GM08714 (cell line): Measurements from ENCODE around the gene CELF5.

Experiments
- H3K4me3 ChIP-seq: fragments of 200-500 bp; sonication (Bioruptor generic); 2 replicates; pipeline ENCODE4 v1.5.1; 2014; ENCODE audit warnings: mild to moderate bottlenecking, low read length, inconsistent platforms
- ZNF274 ChIP-seq: IDR thresholded peaks from 2 replicates; pipeline ENCODE4 v1.6.1; 2012; ENCODE audit warnings: mild to moderate bottlenecking, low read depth, low read length

CELF5 gene

DNA sequence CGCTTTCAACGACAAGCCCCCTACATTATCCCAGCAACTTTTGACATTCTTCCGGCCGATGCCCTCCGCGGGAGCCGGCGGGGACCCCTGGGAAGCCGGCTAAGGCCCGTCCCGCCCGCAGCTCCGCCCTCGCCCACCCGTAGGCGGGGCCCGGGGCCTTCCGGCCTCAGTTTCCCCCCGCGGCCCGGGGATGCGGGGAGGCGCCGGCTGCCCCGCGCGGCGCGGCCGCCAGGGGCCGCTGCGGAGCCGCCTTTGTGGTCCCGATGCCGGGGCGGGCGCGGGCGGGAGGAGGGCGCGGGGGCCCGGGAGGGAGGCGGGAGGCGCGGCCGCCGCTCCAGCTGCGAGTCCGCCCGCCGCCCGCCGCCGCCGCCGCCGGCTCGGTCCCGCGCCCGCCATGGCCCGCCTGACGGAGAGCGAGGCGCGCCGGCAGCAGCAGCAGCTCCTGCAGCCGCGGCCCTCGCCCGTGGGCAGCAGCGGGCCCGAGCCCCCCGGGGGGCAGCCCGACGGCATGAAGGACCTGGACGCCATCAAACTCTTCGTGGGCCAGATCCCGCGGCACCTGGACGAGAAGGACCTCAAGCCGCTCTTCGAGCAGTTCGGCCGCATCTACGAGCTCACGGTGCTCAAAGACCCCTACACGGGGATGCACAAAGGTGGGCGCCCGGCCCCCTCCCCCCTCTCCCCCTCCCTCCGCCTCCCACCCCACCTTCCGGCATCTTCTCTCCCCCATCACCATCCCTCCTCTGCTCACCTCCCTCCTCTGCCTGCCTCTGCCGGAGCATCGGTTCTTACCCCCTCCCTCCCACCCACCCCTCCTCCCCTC, at the start of gene CELF5:
Gene CELF5 (plus strand): TSS at position 316 of the 823 bp plus-strand sequence. CDS start 79 bp downstream, at position 395.
- no peak within 1 kb of the TSS for H3K4me3 ChIP-seq

DNA sequence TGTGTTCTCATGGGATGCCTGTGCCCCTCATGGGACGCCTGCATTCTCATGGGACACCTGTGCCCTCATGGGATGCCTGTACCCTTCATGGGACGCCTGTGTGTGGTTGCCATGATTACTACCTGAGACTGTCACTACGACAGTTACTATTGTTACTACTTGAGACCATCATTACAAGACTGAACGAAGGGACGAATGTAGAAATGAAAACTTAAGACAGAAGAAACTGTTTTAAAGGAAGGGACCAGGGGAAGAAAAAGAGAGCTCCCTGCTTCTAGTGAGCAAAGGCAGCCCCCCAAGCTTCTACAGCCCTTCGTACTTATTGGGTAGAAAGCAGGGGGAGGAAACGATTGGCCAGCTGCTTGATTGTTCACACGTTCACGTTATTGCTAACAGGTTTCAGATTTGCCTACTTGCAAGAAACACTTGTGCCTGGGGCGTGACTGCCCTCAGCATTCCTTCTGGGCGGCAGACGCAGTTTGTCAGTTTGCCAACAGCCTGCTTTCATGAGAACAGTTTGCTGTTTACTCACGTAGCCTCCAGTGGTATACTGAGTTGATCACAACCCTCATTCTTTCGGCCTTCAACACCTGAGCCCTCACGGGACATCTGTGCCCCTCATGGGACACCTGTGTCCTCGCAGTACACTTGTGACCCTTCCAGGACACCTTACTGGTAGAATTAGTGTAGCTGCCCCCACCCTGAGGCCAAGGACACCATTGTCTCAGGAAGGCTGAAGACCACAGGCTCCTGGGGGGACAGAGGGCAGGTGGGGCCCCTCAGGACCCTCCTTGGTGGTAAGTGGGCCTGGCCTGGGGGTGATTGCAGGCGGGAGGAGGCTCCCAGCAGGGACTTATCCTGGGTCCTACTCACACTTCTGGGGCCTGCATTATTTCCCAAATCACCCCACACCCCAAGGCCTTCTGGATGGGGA, 48.4 kb upstream of the CELF5 start:
- no peak for TF ChIP-seq ZNF274
- peak overlapping the region; percentile 5; the same call in 1 of the 2 replicates for H3K4me3 ChIP-seq

More for the DNA sequence above, at the start of gene CELF5:
- no peak for TF ChIP-seq ZNF274

- peak overlapping the region; percentile 5; the same call in 1 of the 2 replicates for H3K4me3 ChIP-seq
- no peak for TF ChIP-seq ZNF274
Measured at GRCh38 chr19:3176715-3177501, 47.6 kb upstream of the CELF5 start.

- peak within 1 kb of the TSS; percentile 66; the same call in 1 of the 2 replicates for H3K4me3 ChIP-seq
- no peak for TF ChIP-seq ZNF274
Measured at GRCh38 chr19:3178377-3178972, 46.0 kb upstream of the CELF5 start, which contains the start of gene S1PR4. S1PR4 (plus strand) TSS chr19:3178769; CDS start chr19:3178793, 24 bp downstream.

DNA sequence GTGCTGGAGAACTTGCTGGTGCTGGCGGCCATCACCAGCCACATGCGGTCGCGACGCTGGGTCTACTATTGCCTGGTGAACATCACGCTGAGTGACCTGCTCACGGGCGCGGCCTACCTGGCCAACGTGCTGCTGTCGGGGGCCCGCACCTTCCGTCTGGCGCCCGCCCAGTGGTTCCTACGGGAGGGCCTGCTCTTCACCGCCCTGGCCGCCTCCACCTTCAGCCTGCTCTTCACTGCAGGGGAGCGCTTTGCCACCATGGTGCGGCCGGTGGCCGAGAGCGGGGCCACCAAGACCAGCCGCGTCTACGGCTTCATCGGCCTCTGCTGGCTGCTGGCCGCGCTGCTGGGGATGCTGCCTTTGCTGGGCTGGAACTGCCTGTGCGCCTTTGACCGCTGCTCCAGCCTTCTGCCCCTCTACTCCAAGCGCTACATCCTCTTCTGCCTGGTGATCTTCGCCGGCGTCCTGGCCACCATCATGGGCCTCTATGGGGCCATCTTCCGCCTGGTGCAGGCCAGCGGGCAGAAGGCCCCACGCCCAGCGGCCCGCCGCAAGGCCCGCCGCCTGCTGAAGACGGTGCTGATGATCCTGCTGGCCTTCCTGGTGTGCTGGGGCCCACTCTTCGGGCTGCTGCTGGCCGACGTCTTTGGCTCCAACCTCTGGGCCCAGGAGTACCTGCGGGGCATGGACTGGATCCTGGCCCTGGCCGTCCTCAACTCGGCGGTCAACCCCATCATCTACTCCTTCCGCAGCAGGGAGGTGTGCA, 45.3 kb upstream of the CELF5 start:
- peak overlapping the region; percentile 66; the same call in 1 of the 2 replicates for H3K4me3 ChIP-seq
- TF ChIP-seq ZNF274, result no peak

- no peak for TF ChIP-seq ZNF274
- peak overlapping the region; percentile 66; the same call in 1 of the 2 replicates for H3K4me3 ChIP-seq
Measured at GRCh38 chr19:3179739-3180293, 44.6 kb upstream of the CELF5 start.

DNA sequence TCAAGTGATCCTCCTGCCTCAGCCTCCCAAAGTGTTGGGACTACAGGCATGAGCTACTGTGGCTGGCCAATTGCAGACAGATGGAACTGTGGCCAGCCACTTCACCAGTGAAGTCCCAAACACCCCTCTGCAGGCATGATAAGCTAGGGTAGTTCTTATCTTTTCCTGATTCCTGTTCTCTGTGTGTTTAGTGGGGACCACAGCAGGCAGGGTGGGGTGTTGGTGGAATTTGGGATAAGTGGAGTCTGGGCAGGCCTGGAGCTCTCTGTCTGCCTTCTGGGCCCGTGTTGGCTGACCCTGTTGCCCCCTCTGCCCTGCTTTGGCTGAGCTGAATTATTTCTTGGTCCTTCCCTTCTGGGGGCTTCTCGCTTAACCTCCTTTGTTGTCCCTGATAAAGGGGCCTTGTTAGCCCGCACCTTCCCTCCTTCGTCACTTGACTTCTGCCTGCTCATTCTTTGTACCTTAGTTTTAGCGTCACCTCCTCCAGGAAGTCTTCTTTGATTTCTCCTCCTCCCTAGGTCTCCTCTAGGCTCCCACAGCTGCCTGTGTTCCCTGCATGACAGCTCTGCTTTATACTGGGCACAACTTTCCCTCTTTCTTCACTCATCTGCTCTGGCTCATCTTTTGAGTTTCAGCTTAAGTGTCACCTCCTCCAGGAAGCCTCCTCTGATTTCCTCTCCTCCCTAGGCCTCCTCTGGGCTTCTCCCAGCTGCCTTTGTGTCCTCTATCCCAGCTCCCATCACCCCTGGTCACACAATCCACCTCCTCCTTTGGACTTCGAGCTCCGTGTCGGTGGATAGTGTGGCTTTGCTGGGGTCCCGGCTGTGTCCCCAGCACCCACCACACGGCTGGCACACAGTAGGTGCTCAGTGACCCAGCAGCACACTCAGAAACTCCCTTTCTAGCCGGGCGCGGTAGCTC, 40.5 kb upstream of the CELF5 start:
- no peak overlapping the region for H3K4me3 ChIP-seq
- TF ChIP-seq ZNF274, result no peak

DNA sequence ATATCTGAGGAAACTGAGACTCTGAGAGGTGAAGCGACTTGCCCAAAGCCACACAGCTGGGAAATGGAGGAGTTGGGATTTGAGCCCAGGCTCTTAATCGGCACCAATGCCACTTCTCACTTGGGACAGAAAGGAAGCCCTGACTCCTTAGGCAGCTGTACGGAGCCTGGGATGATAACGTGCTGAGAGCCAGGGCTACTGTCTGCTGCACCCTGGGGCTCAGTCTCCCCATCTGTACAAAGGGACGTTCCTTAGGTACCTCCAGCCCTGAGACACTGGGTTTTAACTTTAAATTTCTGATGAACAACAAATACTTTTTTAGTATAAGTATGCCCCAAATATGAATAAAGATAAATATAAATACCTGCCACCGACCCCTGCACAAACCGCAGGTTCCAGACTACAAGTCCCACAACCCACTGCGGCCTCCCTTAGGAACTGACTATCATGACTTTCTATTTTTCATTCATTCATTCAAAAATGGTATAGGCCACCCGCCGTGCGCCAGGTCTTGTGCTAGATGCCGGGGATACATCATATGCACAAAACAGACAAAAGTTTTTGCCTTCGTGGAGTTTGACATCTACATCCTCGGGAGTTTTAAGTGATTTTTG, 39.5 kb upstream of the CELF5 start:
- H3K4me3 ChIP-seq, result peak overlapping the region; percentile 85; the same call in 1 of the 2 replicates
- TF ChIP-seq ZNF274, result no peak

GRCh38 chr19:3185461-3186159, 38.9 kb upstream of the CELF5 start, which contains the start of gene NCLN:
NCLN (plus strand) TSS chr19:3185930; CDS start chr19:3186031, 101 bp downstream.
- peak within 1 kb of the TSS; percentile 85 for H3K4me3 ChIP-seq
- TF ChIP-seq ZNF274, result no peak

DNA sequence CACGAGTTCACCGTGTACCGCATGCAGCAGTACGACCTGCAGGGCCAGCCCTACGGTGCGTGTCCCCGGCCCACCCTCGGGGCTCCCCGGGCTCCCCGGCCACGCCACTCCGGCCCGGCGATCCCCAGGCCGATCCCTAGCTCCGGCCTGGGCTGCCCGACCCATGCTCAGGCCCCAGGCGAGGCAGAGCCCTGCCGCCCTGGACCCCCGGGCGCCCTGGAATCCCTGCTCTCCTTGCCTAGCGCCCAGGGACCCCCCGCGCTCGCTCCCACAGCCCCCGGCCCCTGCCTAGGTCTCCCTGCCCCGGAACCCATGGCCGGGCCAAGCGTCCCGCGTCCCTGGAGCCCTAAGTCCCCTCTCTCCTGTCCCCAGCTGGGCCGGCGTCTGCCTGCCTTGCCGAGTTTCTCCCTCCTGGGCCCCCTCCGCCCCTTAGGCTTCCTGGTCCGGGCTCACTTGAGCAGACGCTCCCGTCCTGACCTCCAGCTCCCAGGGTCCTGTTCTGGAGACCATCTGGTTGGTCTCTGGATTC, 38.2 kb upstream of the CELF5 start:
- H3K4me3 ChIP-seq, result peak overlapping the region; percentile 85
- TF ChIP-seq ZNF274, result no peak
